HG02610 (cell line): ENCODE measurements around the gene ETV6.

Experiments used
- ATAC-seq: cut with Tn5 transposase; IDR thresholded peaks from one replicate; pipeline ENCODE4 v1.9.1; 2021; ENCODE audit warnings: mild to moderate bottlenecking, moderate library complexity; ENCODE audit not compliant: unreplicated experiment

Gene ETV6

GRCh38 chr12:11732023-11732422 lies 82.5 kb downstream of the ETV6 start:
- ATAC-seq = no peak

GRCh38 chr12:11732715-11733114 lies 83.2 kb downstream of the ETV6 start:
- ATAC-seq = no peak

- ATAC-seq = no peak
Observed at GRCh38 chr12:11734580-11735180, 85.2 kb downstream of the ETV6 start.

- ATAC-seq = no peak
Observed at GRCh38 chr12:11738450-11738849, 89.0 kb downstream of the ETV6 start.

GRCh38 chr12:11739980-11740577 lies 90.6 kb downstream of the ETV6 start:
- ATAC-seq = no peak

- no peak for ATAC-seq
Observed at GRCh38 chr12:11741434-11742092, 92.1 kb downstream of the ETV6 start.

GRCh38 chr12:11743423-11744409 lies 94.2 kb downstream of the ETV6 start:
- no peak for ATAC-seq

GRCh38 chr12:11744410-11744801 lies 94.9 kb downstream of the ETV6 start:
- no peak for ATAC-seq

- no peak for ATAC-seq
Observed at GRCh38 chr12:11745113-11745512, 95.6 kb downstream of the ETV6 start.

GRCh38 chr12:11746024-11746771 lies 96.7 kb downstream of the ETV6 start:
- ATAC-seq = peak; percentile 49

- peak; percentile 35 for ATAC-seq
Observed at GRCh38 chr12:11746940-11747716, 97.7 kb downstream of the ETV6 start.

GRCh38 chr12:11747969-11748368 lies 98.5 kb downstream of the ETV6 start:
- ATAC-seq = no peak

GRCh38 chr12:11748903-11749302 lies 99.4 kb downstream of the ETV6 start:
- no peak for ATAC-seq

- peak; percentile 35 for ATAC-seq
Observed at GRCh38 chr12:11749943-11750690, 100.6 kb downstream of the ETV6 start.

- ATAC-seq = no peak
Observed at GRCh38 chr12:11752403-11753149, 103.1 kb downstream of the ETV6 start.

GRCh38 chr12:11753150-11753499 lies 103.7 kb downstream of the ETV6 start:
- ATAC-seq = no peak

GRCh38 chr12:11753826-11754225 lies 104.4 kb downstream of the ETV6 start:
- no peak for ATAC-seq

GRCh38 chr12:11754256-11754655 lies 104.8 kb downstream of the ETV6 start:
- ATAC-seq = no peak
